Epidermal melanocyte (primary cell): ENCODE measurements around the gene MED20.

Experiments
- DNase-seq: peaks from one replicate; pipeline ENCODE4 v3.0.0; 2011; ENCODE audit warnings: low spot score; ENCODE audit not compliant: insufficient read length

Gene MED20

GRCh38 chr6:41941280-41942066 lies 20.5 kb upstream of the MED20 start, which contains the start of gene CCND3:
Gene CCND3, minus strand, starts transcription at chr6:41941808. Its CDS starts 159 bp downstream, at chr6:41941649.
- DNase-seq: peak; percentile 61

DNA sequence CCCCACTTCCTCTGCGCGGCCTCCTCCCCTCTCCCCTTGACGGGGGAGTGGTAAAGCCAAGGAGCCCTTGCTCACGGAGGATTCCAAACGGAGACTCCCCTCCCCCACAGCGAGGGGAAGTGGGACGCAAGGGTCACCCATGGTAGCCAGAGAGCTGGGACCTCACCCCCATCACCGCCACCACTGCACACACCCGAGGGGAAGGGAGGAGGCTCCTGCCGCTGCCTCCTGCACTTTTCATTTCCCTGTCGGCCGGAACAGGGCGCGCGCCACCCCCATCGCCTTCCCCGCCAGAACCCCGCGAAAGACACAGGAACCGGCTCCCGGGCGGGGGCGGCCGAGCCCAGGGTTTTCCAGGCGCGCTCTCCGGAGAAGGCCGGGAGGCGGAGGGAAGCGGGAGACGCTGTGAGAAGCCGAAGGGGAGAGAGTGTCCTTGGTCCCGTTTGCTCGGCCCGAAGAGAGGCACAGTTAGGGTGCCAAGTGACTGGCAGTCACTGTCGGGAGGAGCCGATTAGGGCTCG lies 19.9 kb upstream of the MED20 start:
- no peak for DNase-seq

- no peak for DNase-seq
These were observed 19.2 kb upstream of the MED20 start for GRCh38 chr6:41939848-41940758.

GRCh38 chr6:41939176-41939847 lies 18.4 kb upstream of the MED20 start:
- peak; percentile 56 for DNase-seq

GRCh38 chr6:41938590-41939175 lies 17.7 kb upstream of the MED20 start:
- DNase-seq: no peak

DNA sequence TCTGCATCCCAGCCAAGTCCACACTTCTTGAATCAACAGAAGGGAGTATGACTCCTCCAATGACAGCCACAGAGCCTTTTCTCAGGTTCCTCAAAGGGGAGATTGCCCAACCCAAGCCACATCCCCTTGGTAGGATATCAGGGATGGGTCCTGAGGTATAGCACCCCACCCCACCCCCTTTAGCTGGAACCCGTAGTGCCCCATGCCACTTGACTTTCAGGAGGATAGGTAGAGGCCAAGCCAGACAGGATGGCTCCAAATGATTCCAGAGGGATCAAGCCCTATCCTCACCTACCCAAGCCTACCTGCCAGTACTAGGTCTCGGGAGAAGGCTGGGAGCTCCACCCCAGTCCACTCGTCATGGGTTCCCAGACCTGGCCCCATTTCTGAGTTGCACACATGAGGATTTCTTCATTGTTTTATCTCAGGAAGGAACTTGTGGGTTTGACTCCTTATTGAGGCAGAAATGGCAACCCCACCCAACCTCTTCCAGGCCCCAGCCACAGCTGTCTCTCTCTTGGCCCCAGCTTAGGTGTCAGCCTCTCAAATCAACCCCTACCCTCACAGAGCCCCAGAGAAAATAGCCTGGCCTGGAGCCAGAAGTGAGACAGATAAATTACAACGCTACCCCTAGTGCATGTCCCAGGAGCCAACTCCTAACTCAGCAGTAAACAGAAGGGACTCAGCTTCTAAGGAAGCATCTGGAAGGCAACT lies 17.1 kb upstream of the MED20 start:
- DNase-seq: no peak

DNA sequence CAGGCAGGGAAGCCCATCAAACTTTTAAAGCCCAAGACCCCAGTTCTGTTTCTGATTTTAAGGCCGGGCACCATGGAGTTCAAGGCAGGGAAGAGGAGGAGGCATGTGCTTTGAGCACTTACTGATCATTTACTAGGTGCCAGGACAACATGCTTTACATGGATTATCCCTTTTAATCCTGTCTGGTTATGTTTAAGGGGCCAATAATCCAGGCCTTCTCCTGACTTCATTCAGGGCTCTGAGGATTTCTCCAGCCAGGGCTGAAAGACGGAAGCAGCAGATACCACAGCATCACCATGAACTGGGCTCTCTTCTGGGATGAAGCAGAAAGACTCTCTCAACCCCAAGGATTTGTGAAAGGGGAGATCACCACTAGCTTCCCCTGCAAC lies 16.5 kb upstream of the MED20 start:
- DNase-seq: no peak

GRCh38 chr6:41936073-41936837 lies 15.3 kb upstream of the MED20 start:
- DNase-seq: peak; percentile 74

DNA sequence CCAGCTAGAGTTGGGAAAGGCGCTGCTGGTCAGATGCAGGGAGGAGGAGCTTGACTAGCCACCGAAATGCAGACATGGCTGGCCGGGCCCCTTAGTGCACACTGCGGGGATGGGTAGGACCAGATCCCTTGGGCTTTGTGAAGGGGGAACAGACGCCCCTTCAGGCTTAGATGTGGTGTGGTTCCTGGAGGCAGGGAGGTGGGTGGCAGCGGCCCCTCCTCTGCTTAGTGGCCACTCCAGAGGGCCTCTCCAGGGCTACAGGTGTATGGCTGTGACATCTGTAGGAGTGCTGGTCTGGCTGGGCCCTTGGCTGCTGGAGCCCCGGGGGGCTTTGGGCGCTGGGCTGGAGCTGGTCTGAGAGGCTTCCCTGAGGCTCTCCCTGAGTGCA lies 14.7 kb upstream of the MED20 start:
- DNase-seq: no peak

DNA sequence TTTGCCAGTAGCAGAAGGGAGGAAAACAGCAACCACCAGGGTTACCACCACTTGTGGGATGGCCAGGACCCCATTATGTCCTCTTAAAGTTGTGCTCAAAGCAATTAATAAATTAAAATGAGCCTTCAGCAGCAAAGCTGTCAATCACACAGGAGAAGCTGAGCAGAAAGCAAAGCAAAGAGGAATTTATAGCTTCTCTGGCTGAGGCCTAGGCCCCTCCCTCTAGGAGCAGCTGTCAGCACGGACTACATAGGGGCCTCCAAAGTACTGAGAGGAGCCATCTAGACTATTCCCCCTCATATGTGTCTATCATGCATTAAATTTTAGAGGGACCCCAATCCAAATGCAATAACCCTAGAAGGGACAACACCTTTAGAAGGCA lies 14.2 kb upstream of the MED20 start:
- DNase-seq: no peak

- no peak for DNase-seq
These were observed 13.6 kb upstream of the MED20 start for GRCh38 chr6:41934278-41935192.

- DNase-seq: no peak
These were observed 11.4 kb upstream of the MED20 start for GRCh38 chr6:41932378-41932777.

DNA sequence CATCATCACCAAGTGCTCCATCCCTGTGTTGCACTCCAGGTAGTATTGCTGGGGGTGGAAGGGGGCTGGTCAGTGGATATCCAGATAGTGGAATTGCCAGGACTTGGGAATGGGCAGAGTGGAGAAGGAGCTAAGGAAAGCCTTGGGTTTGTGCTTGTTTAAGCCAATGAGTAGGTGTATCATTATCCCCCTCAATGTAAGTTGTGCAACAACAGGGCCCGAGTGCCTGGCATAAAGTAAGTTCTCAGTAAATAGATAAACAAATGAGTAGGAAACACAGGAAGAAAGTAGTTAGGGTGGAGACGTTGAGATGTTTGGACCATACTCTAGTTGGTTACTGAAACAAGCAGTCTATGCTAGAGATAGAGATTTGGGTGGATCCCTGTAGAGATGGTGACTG lies 10.9 kb upstream of the MED20 start:
- no peak for DNase-seq

- no peak for DNase-seq
These were observed 9.0 kb upstream of the MED20 start for GRCh38 chr6:41929924-41930323.

DNA sequence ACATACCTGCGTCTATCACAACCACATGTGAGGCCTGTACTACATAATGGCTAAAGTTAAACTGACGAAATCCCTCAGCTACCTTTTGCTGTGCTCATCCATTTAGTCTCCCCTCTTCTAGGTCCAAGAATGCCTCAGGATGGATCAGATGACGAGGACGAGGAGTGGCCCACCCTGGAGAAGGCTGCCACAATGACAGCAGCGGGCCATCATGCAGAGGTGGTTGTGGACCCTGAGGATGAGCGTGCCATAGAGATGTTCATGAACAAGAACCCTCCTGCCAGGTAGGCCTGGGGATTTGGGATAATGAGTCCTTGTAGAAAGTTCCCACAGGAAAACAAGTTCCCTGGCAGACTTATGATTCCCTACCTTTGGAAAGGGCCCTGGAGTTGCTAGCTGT lies 6.3 kb upstream of the MED20 start:
- no peak for DNase-seq

- no peak for DNase-seq
These were observed 1.2 kb upstream of the MED20 start for GRCh38 chr6:41922154-41922553.

GRCh38 chr6:41921712-41921998 lies 716 bp upstream of the MED20 start:
- DNase-seq: no peak

GRCh38 chr6:41917528-41917927 lies 3.4 kb downstream of the MED20 start:
- peak; percentile 51 for DNase-seq

- DNase-seq: no peak
These were observed 5.9 kb downstream of the MED20 start for GRCh38 chr6:41914869-41915530.
